Measurements from ENCODE around the gene CTIF.

CTIF gene

DNA sequence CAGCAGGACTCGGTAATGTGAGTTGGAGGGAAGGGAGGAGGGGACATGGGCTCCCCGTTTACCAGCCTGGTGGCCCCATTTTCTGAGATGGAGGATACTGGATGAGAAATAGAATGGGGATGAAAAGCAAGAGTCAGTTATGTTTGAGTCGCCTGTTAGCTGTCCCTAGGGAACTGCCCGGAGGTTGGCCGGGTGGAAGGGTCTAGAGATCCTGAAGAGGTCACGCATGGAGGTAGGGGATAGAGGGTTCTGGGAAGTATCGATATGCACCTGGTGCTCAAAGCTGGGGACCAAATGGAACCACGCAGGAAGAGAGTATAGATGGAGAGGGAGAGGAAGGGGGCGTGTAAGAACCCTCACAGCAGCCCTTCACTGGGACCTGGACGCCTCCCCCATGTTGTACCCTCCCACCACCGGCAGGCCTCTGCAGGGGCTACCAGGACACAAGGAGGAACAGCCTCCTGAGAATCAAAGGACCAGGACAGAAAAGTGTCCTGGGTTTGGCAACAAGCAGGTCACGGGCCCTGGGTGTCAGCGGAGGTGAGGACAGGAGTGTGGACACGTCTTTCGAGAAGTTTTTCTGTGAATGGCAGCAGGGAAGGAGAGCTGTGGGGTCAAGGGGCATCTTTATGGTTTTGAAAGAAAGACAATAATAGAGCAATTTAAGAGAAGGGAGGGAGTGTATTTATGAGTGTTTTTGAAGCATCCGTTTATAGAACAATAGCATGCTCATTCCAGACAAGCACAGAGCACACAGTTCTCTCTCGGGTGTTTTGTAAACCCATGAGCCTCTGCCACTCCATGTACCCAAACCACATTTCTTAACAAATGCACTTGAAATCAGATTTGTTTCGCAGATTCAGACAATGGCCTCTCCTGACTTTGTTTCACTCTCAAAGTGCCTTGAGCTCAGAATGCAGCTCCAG, 279.8 kb downstream of the CTIF start:
- DNase-seq (ENCODE audit: low read depth in 2 of 2), result no peak

DNA sequence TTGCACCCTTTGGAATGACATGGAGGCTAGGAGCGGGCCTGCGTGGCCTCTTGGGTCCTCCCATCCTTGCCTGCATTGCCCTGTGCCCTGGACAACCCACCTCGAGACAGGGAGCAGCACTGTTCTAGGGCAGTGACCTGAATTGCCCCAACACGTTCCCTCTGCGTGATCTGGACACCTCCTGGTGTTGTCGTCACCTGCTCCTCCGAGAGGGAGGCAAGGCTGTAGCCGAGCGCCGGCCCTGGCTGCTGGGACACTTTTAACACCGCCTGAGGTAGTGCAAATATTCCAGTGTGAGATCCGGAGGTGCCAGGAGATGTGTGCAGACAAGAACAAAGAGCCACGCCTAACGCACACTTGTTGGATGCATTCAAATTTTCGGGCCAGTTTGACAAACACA, 280.4 kb downstream of the CTIF start:
- no peak for DNase-seq (ENCODE audit: low read depth in 2 of 2)

DNA sequence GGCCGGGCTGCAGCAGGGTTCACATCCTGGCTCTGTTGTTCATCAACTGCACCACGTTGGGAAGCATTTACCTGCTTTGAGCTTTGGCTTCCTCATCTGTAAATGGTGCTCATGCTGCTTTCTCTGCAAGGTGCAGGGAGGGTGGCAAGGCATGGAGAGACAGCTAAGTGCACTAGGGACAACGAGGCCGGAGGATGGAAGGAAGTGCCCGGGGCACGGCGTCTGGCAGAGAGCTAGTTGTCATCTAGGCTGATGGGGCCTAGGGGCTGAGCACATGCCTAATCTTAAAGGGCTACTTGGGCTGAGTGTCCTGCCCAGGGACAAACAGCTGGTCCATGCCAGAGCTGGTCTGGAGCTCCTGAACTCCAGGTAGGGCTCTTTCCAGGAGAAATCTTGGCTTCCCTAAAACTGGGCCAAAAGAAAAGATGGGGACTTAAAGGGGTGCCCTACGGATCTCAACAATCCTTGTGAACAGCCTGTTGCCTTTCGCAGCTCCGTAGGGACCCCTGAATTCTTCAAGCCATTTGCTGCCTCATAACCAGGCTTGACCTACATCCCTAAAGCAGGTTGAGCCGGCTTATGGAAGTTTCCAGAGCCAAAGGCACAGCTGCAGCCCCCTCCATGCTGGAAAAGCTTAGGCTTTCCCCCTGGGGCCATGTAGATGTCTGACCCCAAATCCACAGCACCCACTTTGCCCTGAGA, 281.1 kb downstream of the CTIF start:
- DNase-seq (ENCODE audit: low read depth in 2 of 2), result no peak

DNA sequence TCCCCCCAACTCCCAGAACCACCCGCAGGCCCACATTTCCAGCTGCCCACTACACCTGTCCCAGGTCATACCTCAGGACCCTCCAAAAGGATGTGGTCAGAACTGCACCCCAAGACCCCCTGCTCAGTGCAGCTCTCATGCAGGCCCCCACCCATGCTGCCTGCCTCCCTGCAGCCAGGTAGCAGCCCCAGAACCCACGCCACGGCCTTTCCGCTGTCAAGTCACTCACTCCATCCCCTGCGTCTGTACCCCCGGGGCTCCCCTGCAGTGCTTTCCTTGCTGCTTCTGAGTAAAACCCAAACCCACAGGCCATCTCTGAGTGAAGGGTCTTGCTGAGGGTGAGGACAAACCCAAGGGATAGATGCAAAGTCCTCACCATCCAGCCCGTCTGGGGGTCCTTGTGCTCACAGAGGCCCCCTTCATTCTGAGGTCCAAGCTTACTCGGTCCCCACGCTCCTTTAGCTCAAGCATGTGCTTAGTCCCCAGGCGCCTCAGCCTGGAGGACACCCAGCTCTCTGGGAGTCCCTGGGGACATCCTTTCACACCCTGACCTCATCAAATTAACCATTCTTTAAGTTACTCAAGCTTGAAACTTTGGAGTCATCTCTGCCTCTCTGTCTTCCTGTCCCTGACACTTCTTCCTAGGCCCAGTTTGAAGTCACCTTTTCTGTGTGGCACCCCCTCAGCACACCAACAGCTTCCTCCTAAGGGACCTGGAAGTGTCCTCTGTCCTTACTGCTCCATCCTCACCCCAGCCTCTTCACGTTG, 281.8 kb downstream of the CTIF start:
- DNase-seq (ENCODE audit: low read depth in 2 of 2), result no peak

DNA sequence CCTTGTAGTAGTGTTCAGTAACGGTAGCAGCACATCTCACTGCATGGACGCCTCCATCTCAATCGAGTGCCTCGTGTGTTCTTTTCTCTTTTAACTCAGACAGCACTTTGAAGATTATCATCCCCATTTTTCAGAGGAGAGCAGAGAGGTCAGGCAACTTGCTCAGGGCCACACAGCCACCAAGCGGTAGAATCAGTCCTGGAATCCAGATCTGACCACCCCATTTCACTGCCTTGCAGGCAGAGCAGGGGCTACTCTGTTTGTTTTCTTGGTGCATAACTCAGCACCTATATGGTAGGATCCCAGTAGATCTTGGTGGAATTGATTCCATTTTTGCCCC, 282.4 kb downstream of the CTIF start:
- DNase-seq (ENCODE audit: low read depth in 2 of 2), result no peak

DNA sequence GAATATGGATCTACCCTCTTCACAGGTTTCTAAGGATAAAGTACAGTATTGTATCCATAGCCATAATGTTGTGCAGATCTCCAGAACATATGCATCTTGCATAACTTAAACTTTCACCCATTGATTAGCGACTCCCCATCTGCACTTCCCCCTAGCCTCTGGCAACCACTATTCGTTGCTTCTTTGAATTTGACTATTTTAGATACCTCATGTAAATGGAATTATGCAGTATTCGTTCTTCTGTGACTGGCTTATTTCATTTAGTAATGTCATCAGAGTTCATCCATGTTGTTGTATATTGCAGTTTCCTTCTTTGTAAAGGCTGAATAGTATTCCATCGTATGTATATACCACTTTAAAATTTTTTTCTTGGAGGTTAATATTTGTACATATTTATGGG, 283.0 kb downstream of the CTIF start:
- no peak for DNase-seq (ENCODE audit: low read depth in 2 of 2)

DNA sequence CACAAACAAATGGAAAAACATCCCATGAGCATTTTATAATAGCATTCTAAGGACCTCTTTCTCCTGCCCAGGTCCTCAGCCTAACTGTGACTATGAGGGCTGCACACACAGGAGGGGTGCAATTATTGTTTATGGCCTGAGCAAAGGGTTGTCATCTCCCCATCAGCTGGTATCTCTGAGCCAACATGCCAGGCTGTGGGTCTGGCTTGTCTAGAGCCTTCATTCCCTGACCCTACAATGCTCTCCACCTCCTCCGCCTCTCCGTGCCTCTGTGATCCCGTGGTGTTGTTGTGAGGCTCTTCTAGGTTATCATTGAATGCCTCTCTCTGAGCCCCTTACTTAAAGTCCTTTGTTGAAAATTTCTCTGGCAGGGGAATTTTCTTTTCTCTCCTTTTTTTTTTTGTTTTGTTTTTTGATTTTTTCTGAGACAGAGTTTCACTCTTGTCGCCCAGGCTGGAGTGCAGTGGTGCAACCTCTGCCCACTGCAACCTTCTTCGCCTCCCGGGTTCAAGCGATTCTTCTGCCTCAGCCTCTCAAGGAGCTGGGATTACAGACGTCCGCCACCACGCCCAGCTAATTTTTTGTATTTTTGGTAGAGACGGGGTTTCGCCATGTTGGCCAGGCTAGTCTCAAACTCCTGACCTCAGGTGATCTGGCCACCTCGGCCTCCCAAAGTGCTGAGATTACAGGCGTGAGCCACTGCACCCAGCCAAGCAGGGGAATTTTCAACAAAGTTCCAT, 285.6 kb downstream of the CTIF start:
- no peak for DNase-seq (ENCODE audit: low read depth in 2 of 2)

DNA sequence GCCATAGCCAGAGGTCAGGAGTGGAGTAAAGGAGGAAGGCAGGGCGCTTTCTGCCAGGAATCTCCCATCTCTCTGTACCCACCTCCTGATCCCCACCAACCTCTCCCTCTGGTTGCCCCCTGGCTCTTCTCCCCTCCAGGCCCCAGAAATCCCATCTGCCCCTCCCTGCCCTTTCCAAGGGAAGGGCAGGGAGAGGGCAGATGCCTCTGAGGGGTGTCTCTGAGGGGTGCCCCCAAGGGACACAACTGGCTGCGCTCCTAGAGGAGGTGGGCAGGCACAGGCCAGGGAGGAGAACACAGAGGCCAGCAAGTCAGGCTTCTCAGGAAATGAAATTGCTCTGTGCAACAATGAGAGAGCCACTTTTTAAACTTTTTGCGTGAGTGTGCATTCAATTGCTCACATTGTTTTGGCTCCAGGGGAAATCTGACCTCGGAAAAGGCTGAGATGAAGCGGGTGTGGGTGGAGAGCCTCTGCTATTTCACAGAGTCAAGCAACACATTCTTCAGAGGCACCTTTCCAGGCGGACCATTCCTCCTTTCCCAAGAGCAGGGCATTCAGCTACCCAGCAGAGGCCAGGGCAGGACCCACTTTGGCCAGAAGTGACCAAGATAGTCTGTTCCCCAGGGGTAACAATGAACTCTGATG, 286.4 kb downstream of the CTIF start:
- DNase-seq (ENCODE audit: low read depth in 2 of 2), result no peak

DNA sequence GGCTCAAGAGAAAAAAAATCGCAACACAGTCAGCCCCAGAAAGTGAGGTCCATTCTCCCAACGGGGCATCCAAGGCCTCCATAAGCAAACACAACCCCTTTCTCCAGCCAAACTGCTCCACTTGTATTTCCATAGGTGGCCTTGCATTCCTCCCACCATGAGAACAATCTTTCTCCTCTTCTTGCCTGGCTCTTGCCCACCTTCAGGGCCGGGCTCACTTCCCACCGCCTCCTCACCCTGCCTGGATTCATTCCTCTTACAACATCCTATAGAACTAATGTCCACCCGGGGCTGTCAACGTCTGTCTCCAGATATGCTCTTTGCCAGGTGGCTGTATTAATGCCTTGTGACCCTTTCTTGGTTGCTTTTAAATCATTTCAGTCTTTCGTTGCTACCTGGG, 287.4 kb downstream of the CTIF start:
- no peak for DNase-seq (ENCODE audit: low read depth in 2 of 2)

DNA sequence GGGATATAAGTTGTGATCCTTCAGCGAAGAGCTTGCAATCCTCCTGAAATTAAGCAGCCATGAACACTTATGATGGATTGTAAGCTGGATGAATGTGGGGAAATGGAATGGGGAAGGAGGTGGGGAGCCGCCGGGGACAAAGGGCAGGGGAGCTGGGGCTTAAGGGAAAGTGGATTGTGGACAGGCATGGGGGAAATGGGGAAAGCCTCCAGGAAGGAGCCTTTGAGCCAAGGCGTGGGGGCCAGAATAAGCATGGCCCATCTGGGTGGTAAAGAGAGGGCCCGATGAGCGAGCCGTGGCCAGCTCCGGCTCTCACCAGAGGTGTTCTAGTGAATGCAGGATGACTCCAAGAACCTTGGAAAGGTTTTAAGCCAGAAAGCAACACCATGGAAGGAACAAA, 288.0 kb downstream of the CTIF start:
- no peak for DNase-seq (ENCODE audit: low read depth in 2 of 2)

DNA sequence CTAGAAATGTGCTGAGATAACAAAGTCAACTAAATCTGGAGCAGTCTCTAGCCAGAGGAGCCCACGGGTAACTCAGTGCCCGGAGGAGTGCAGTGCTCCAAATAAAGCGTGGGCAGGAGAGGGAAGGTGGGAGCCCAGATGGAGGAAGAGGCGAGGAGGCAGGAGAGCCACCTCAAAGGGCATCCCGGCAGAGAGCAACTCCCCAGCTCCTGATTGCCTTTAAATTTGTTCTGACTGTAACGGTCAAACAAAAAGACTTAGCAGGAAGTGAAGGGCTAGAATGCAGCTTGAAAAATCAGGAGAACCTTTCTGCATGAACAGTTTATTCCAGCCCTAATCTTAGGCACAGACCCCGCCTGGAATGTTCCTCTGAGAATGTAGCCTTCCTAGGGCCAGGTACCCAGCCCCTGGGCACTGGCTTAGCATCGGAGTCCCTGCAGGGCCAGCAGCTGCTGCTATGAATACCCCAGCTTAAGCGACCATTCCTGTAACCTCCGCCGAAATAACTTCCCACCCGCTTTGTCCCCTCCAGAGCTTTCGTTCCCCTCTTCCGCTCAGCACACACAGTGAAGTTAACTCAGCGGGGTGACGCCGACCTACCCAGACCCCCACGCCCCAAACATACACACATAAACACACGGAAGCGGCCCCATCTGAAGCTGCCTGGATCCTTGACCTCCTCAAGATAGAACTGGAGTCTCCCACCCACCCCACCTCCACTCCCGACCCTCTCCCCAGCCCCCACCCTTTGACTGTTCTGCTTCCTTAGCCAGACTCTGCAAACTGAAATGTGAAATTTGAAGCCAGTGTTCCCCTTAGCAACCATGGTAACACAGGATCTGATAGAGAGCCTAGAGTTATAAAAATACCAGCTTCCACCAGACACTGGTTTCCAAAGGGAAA, 288.7 kb downstream of the CTIF start:
- DNase-seq (ENCODE audit: low read depth in 2 of 2), result no peak

DNA sequence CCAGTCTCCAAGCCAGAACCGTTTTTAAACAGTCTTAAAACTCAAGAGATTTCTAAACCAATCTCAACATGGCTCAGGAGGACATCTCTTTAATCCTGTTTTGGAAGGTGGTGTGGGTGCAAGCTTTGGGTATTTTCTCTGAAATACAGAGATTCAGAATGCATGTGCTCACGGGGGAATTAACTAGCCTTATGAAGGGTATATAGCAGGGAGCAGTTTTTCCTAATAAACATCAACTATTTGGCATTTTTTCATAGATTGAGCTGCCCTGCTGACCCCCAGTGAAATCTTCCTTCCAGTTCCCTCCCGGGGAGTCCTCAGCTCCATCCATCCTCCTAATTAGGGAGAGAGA, 289.3 kb downstream of the CTIF start:
- no peak for DNase-seq (ENCODE audit: low read depth in 2 of 2)

DNA sequence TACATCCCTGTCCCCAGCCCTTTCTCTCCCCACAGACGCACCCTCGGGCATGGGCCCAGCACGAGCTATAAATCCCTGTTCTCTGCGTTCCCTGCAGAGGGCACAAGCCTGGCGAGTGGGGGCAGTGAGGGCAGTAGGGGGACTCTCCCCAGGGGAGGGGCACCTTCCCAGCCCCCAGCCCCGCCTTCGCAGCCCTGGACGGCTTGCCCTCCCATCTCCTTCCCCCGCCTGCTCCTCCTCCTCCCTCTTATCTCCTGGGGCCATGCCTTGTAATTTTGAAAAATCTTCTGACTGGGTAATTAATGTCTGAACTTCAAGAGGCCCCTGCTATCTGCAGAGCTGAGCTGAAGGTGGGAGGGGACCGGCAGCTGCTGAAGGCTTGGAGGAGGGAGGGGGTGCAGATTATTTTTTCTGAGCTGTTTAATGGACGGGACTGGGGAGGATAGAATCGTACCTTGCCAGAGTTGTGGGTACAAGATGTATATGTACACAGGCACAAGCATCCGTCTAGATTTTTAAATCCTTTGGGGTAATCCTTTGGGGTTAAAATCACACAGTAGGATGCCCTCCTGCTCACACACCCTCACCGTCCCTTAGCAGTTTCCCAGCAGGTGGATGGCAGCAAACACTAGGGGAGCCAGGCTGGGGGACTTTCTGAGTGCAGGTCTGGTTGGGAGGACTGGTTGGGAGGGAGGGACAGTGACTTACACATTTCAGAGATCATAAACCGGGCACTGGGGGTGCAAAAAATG, 290.0 kb downstream of the CTIF start:
- no peak for DNase-seq (ENCODE audit: low read depth in 2 of 2)

DNA sequence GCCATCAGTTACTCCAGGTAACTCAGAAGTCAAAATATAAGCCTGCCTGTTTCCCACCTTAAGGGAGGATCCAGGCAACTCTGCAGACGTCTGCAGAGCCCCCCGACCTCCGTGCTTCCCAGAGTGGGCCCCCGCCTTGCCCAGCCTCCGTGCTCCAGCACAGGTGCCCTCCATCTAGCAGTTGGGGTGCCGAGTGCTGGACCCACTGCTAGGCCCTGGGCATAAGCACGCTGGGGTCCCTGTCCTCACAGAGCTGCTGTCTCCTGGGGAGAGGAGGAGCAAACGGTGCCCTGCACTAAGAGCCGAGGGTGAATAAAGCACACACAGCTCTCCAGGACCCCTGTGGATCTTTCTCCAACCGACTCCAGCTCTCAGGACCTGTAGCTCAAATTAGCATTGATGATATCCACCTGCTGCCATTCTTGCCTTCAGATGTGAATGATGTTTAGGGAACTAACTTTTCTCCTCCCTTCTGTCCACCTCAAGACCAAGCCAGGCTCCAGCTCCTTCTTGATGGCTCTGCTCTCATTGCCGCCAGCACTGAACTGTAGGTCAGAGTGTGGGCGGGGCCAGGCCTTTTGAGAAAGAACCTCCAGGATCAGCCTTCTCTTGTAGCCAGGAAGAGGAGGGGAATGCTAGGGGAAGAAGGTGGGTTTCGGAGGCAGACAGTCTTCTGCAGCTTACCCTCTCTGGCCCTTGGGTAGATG, 290.8 kb downstream of the CTIF start:
- DNase-seq (ENCODE audit: low read depth in 2 of 2), result no peak

DNA sequence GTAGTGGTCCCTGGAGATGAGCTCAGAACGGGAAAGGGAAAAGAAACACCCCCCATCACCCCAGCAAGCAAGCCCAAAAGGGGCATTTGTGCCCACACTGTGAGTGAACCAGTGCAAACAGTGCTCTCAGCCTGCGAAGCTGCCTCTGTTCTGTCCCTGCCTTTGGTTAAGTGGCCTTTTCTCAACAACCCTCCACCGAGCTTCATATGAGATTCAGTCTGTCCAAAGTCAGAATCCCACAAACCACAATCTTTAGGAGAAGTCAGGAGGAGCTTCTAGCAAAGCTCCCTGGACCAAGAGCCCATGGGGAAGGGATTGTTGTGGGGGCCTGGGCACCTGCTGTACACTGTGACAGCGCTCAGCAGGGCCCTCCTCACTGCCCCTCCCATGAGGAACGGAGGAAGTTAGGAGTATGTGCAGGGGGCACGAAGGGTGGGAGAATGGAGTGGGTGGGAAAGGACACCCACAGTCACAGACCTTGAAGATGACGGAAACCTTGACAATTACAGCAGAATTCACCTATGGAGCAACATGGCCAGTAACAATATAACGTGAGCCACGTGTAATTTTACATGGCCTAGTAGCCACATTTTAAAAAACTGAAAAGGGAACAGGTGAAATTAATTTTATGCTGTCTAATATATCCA, 292.4 kb downstream of the CTIF start:
- DNase-seq (ENCODE audit: low read depth in 2 of 2), result no peak

DNA sequence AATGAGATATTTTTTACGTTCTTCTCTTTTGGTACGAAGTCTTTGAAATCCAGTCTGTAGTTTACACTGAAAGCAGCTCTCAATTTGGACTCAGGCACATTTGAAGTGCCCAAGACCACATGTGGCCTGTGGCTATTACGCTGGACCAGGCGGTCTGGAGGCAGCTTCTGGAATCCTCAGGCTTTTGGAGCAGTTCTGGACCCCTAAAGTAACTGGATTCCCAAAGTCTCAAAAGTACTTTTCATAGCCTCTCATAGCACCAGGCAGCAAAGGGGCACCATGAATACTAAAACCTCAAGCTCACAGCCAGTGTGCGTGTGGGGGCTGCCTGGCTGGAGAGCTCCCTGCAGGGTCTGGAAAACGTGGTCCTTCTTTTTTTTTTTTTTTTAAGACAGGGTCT, 293.0 kb downstream of the CTIF start:
- no peak for DNase-seq (ENCODE audit: low read depth in 2 of 2)

DNA sequence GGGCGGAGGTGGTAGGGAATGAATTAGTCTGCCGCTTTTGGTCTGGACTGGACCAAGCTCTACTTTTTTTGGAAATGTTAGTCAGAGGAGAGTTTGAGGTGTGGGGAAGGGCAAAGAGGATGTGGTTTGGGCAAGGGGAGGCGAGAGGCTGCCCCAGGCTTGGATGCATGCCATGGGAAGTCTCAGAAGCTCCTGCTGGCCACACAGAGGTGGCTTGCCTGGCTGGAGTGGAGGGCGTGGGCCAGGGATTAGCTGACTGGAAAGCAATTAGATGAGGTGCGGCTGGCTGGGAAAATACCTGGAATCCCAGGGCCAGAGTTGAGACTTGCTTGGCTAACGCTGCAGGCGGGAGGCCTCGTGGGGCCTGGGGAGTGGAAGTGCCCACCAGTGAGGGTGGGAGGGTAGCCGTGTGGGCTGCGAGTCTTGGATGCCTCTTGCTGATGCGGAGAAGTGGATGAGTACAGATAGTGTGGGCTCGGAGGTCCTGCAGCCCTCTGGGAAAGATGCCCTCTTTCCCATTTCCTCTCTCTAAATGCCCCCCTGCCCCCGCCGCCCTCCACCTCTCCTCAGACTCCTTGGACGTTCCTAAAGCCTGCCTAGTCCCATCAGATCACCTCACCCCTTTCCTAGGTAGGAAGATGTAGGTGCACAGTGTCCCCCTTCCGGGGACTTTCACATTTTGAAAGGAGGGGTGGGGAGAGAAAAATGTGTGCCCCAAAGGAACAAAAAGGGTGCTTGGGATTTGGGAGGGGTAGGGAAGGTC, 294.3 kb downstream of the CTIF start:
- no peak for DNase-seq (ENCODE audit: low read depth in 2 of 2)
